Spleen (tissue), 11 donors: ENCODE data around the gene NDRG4. TPM values are rescaled to one million over a fixed set of nuclear protein-coding genes. Genes with fewer than 3 reads are reported as not detected.

Experiments used
- DNase-seq: peaks from one replicate; pipeline ENCODE4 v3.0.0-alpha.2; 2020
- H3K27ac ChIP-seq, 8 donors: fragments of 200-600 bp; sonication (generic) in 7 of 8; 1 replicate in 4 of 8; 2 replicates in 4 of 8; pipeline versions ENCODE4 v1.5.0 to v1.8.0; 2016 to 2021; ENCODE audit warnings: inconsistent platforms in 4 of 8, mild to moderate bottlenecking in 4 of 8, moderate library complexity in 1 of 8
- H3K27me3 ChIP-seq, 7 donors: fragments of 200-600 bp; sonication (generic) in 6 of 7; replicated peaks in 1 of 7; 1 replicate in 4 of 7; 2 replicates in 3 of 7; pipeline versions ENCODE4 v1.5.0 to v1.8.0; 2016 to 2021; ENCODE audit warnings: inconsistent platforms in 3 of 7, mild to moderate bottlenecking in 1 of 7
- H3K36me3 ChIP-seq, 6 donors: fragments of 200-600 bp; sonication (generic) in 5 of 6; 1 replicate in 4 of 6; 2 replicates in 2 of 6; pipeline versions ENCODE4 v1.5.0 to v1.8.0; 2016 to 2021; ENCODE audit warnings: inconsistent platforms in 2 of 6
- H3K4me1 ChIP-seq, 6 donors: fragments of 200-600 bp; sonication (generic) in 5 of 6; 1 replicate in 3 of 6; 2 replicates in 3 of 6; pipeline versions ENCODE4 v1.5.0 to v1.8.0; 2016 to 2021; ENCODE audit warnings: inconsistent platforms in 3 of 6
- H3K4me3 ChIP-seq, 8 donors: fragments of 200-600 bp; sonication (generic) in 7 of 8; 1 replicate in 4 of 8; 2 replicates in 4 of 8; pipeline versions ENCODE4 v1.5.0 to v1.8.0; 2016 to 2021; ENCODE audit warnings: inconsistent platforms in 4 of 8, mild to moderate bottlenecking in 4 of 8, moderate library complexity in 2 of 8
- H3K9me3 ChIP-seq, 8 donors: fragments of 200-600 bp; sonication (generic) in 7 of 8; 1 replicate in 4 of 8; 2 replicates in 4 of 8; pipeline versions ENCODE4 v1.5.0 to v1.8.0; 2016 to 2021; ENCODE audit warnings: inconsistent platforms in 4 of 8
- CTCF ChIP-seq, 11 experiments: fragments of 200-600 bp in 7 of 11; fragments of 450-650 bp in 4 of 11; sonication (generic) in 4 of 11; IDR thresholded peaks in 8 of 11; conservative IDR thresholded peaks in 3 of 11; 1 replicate in 7 of 11; 2 replicates in 4 of 11; pipeline versions ENCODE4 v1.4.0 to v1.8.0; 2016 to 2021; ENCODE audit warnings: antibody characterized with exemption in 11 of 11, inconsistent platforms in 4 of 11, mild to moderate bottlenecking in 1 of 11
- POLR2A ChIP-seq, 3 donors: fragments of 450-650 bp; IDR thresholded peaks; one replicate each; pipeline ENCODE4 v1.5.1; 2017; ENCODE audit warnings: antibody characterized with exemption in 3 of 3, mild to moderate bottlenecking in 1 of 3
- POLR2AphosphoS5 ChIP-seq, 3 donors: sonication (generic); formaldehyde crosslinking; IDR thresholded peaks; one replicate each; pipeline ENCODE4 v1.5.1; 2017; ENCODE audit warnings: antibody characterized with exemption in 3 of 3
- WGBS, 5 donors: extraction: QIAGEN DNeasy Blood & Tissue Kit in 3 of 5; methylation state at CpG; one replicate each; pipeline versions ENCODE4 v1.1.5 to v1.1.7; 2013 to 2018; 5-methylcytosine and 5-hydroxymethylcytosine counted together
- intact Hi-C: fragments of 100-400 bp; cut with DNase I; formaldehyde crosslinking; loops from one replicate; pipeline ENCODE4 v1.15.0; 2023; ENCODE audit warnings: low total_unique reads
- polyA plus RNA-seq, 3 donors: library from polyadenylated mRNA; stranded (reverse); fragments of 200-250 nt; gene quantifications; one replicate each; pipeline ENCODE4 v1.2.1, GENCODE V29; 2013
- total RNA-seq, 7 donors: library from RNA; depleted of rRNA in 3 of 7; stranded (reverse); fragments of >200 nt in 3 of 7; fragmentation: NEBNext Ultra II Directional in 4 of 7; extraction: Animal tissue kit (Norgen Biotek cat#: 25700) in 4 of 7; gene quantifications; one replicate each; pipeline versions ENCODE4 v1.1.0 to v1.2.1, GENCODE V29; 2016 to 2021
- donor health status: healthy with polysubstance abuse.
- donor health status: DM: no; HTN: no; CAD: no; lungs with moderate emphysema.
- donor health status: DM: no; HTN: no; CAD: no.
- donor health status: Bipolar disorder and iron deficiency.
- donor health status: healthy.
- donor health status: DM: no; HTN: no; CAD: no.
- donor health status: DM: yes; HTN: yes; CAD: no.

Gene NDRG4
- total and polyA plus RNA-seq, 10 donors: 9.4 to 115 (median 43.6) TPM

- peaks cover 5 to 56% (median 18%) of the 10 kb centered on the region in 7 donors for H3K27me3 ChIP-seq
- no peak overlapping the region for H3K4me3 ChIP-seq
- peak; percentile 58 for DNase-seq
- TF ChIP-seq CTCF (IDR thresholded peaks at IDR 0.05 in 8 of 11, conservative IDR thresholded peaks at IDR 0.05 in 3 of 11) (no peak), POLR2A (IDR thresholded peaks at IDR 0.05) (no peak), POLR2AphosphoS5 (IDR thresholded peaks at IDR 0.05) (no peak)
- H3K4me1 ChIP-seq: peaks cover 13 to 33% (median 24%) of the 10 kb centered on the region in 6 donors
- peaks cover 0 to 13% (median 0%) of the 10 kb centered on the region in 6 donors for H3K36me3 ChIP-seq
- H3K9me3 ChIP-seq: no peaks in the 10 kb centered on the region
- 82 to 93% (median 88%) methylated on average over 10 to 14 of the region's 14 CpGs for WGBS, 5 donors
- intact Hi-C loops: no loop called here
- H3K27ac ChIP-seq: no peak overlapping the region
These were observed 3.4 kb downstream of the NDRG4 start for GRCh38 chr16:58503166-58503862.

GRCh38 chr16:58503863-58504688 is 4.1 kb downstream of the NDRG4 start:
- TF ChIP-seq POLR2A (IDR thresholded peaks at IDR 0.05) (no peak), CTCF (IDR thresholded peaks at IDR 0.05 in 8 of 11, conservative IDR thresholded peaks at IDR 0.05 in 3 of 11) (no peak), POLR2AphosphoS5 (IDR thresholded peaks at IDR 0.05) (no peak)
- H3K9me3 ChIP-seq: no peaks in the 10 kb centered on the region
- H3K27ac ChIP-seq: no peak overlapping the region
- 93 to 97% (median 94%) methylated on average over 16 to 21 of the region's 21 CpGs for WGBS, 5 donors
- intact Hi-C loops: no loop called here
- peaks cover 0 to 13% (median 0%) of the 10 kb centered on the region in 6 donors for H3K36me3 ChIP-seq
- H3K27me3 ChIP-seq: peaks cover 5 to 56% (median 18%) of the 10 kb centered on the region in 7 donors
- peak; percentile 63 for DNase-seq
- H3K4me3 ChIP-seq: no peak overlapping the region
- peaks cover 13 to 33% (median 24%) of the 10 kb centered on the region in 6 donors for H3K4me1 ChIP-seq

- Histone ChIP-seq H3K27ac (no peak overlapping the region), H3K9me3 (no peaks in the 10 kb centered on the region), H3K4me1 (peaks cover 0 to 12% (median 7%) of the 10 kb centered on the region in 6 donors), H3K27me3 (peaks cover 0 to 33% (median 6%) of the 10 kb centered on the region in 7 donors), H3K36me3 (peaks cover 0 to 30% (median 0%) of the 10 kb centered on the region in 6 donors), H3K4me3 (no peak overlapping the region)
- intact Hi-C loops: no loop called here
- WGBS, 5 donors: 78 to 89% (median 84%) methylated on average over 16 to 20 of the region's 20 CpGs
- TF ChIP-seq POLR2A (IDR thresholded peaks at IDR 0.05) (no peak), CTCF (IDR thresholded peaks at IDR 0.05 in 8 of 11, conservative IDR thresholded peaks at IDR 0.05 in 3 of 11) (no peak), POLR2AphosphoS5 (IDR thresholded peaks at IDR 0.05) (no peak)
- DNase-seq: peak; percentile 58
These were observed 6.6 kb downstream of the NDRG4 start for GRCh38 chr16:58506241-58507194.
